A549 (cell line): ENCODE data around the gene GHR. TPM values are rescaled to one million over a fixed set of nuclear protein-coding genes. Genes with fewer than 3 reads are reported as not detected.

Experiments used
- ATAC-seq, 2 experiments: fragments of 200-7000 bp in 1 of 2; fragments of >200 bp in 1 of 2; cut with Nextera tagmentation in 1 of 2; cut with Tn5 transposase in 1 of 2; 3 replicates each; pipeline versions ENCODE4 v1.8.0 to v1.9.1; 2018 to 2020; ENCODE audit warnings: mild to moderate bottlenecking in 1 of 2, moderate library complexity in 1 of 2
- CTCF ChIA-PET: fragments of 300-600 bp; sonication (Branson Sonifier 250); formaldehyde crosslinking; extraction: SDS; loops from one replicate; lab custom pipeline; 2021; ENCODE audit warnings: antibody characterized with exemption, inconsistent platforms; lab: Yijun Ruan, JAX
- POLR2A ChIA-PET: fragments of 350-600 bp; formaldehyde crosslinking; extraction: SDS; loops from one replicate; lab custom pipeline; 2021; ENCODE audit warnings: antibody characterized with exemption, inconsistent platforms; lab: Yijun Ruan, JAX
- DNase-seq, 2 experiments: peaks; one replicate each; pipeline versions ENCODE4 v3.0.0 to v3.0.0-alpha.2; 2011 to 2016; ENCODE audit warnings: low read depth in 1 of 2, low spot score in 1 of 2
- FAIRE-seq: peaks from 2 replicates; lab custom pipeline; 2011; peaks lifted over from hg19 to GRCh38; lab: Jason Lieb, UNC
- H3K27ac ChIP-seq, 2 experiments: fragments of >200 bp; sonication (Bioruptor Twin); formaldehyde crosslinking; 3 replicates each; pipeline ENCODE4 v1.5.1; 2016 to 2017
- H3K4me1 ChIP-seq: fragments of >200 bp; sonication (Bioruptor Twin); formaldehyde crosslinking; 3 replicates; pipeline ENCODE4 v1.6.1; 2016
- H3K4me2 ChIP-seq: fragments of >200 bp; sonication (Bioruptor Twin); formaldehyde crosslinking; 3 replicates; pipeline ENCODE4 v1.6.1; 2016
- H3K4me3 ChIP-seq: fragments of >200 bp; sonication (Bioruptor Twin); formaldehyde crosslinking; 3 replicates; pipeline ENCODE4 v1.5.1; 2016
- H3K9me3 ChIP-seq: fragments of >200 bp; sonication (Bioruptor Twin); formaldehyde crosslinking; 3 replicates; pipeline ENCODE4 v1.6.1; 2016
- CEBPB ChIP-seq, 2 experiments: fragments of >200 bp in 1 of 2; sonication (Bioruptor Twin) in 1 of 2; formaldehyde crosslinking in 1 of 2; IDR thresholded peaks; 2 replicates each; pipeline ENCODE4 v1.6.1; 2012 to 2016
- CHD2 ChIP-seq: fragments of 150-350 bp; IDR thresholded peaks from 2 replicates; pipeline ENCODE4 v1.6.1; 2014; ENCODE audit warnings: low read length; ENCODE audit not compliant: partially characterized antibody
- CHD4 ChIP-seq: fragments of 200-600 bp; sonication (generic); IDR thresholded peaks from 2 replicates; pipeline ENCODE4 v1.6.1; 2016; ENCODE audit warnings: antibody characterized with exemption, mild to moderate bottlenecking, borderline replicate concordance
- EHMT2 ChIP-seq: fragments of 200-600 bp; sonication (generic); IDR thresholded peaks from 2 replicates; pipeline ENCODE4 v1.6.1; 2016; ENCODE audit warnings: antibody characterized with exemption, low read depth, mild to moderate bottlenecking, moderate library complexity
- FOSL2 ChIP-seq, 2 experiments: fragments of 450-650 bp in 1 of 2; fragments of >200 bp in 1 of 2; sonication (Bioruptor Twin) in 1 of 2; formaldehyde crosslinking; IDR thresholded peaks; 2 replicates each; pipeline versions ENCODE4 v1.5.0 to v1.6.1; 2016 to 2020; ENCODE audit warnings: mild to moderate bottlenecking in 1 of 2, moderate library complexity in 1 of 2
- JUN ChIP-seq, 2 experiments: fragments of >200 bp; sonication (Bioruptor Twin); formaldehyde crosslinking; IDR thresholded peaks; 2 replicates in 1 of 2; 3 replicates in 1 of 2; pipeline ENCODE4 v1.6.1; 2016 to 2017
- KDM1A ChIP-seq: fragments of 200-600 bp; sonication (generic); IDR thresholded peaks from 2 replicates; pipeline ENCODE4 v1.6.1; 2016; ENCODE audit warnings: low read depth, mild to moderate bottlenecking
- KDM5A ChIP-seq: fragments of 200-600 bp; sonication (generic); IDR thresholded peaks from 2 replicates; pipeline ENCODE4 v1.6.1; 2016; ENCODE audit warnings: antibody characterized with exemption, mild to moderate bottlenecking
- MAFK ChIP-seq: fragments of 450-650 bp; IDR thresholded peaks from 2 replicates; pipeline ENCODE4 v1.6.1; 2014; ENCODE audit not compliant: partially characterized antibody
- NFE2L2 ChIP-seq: fragments of 150-350 bp; conservative IDR thresholded peaks from 2 replicates; pipeline ENCODE4 v1.6.1; 2014; ENCODE audit warnings: low read length
- NPAS2 ChIP-seq: fragments of 250-450 bp; sonication (Bioruptor Pico); IDR thresholded peaks from 2 replicates; pipeline ENCODE4 v1.8.0; 2022; ENCODE audit warnings: mild to moderate bottlenecking, moderate library complexity, borderline replicate concordance
- PHF8 ChIP-seq: fragments of 200-600 bp; sonication (generic); IDR thresholded peaks from 2 replicates; pipeline ENCODE4 v1.6.1; 2016; ENCODE audit warnings: low read depth, mild to moderate bottlenecking, antibody characterized with exemption, moderate library complexity, borderline replicate concordance
- POLR2A ChIP-seq: IDR thresholded peaks from 2 replicates; pipeline ENCODE4 v1.6.1; 2012; ENCODE audit warnings: mild to moderate bottlenecking, low read length
- POLR2AphosphoS2 ChIP-seq: conservative IDR thresholded peaks from 2 replicates; pipeline ENCODE4 v1.6.1; 2012; ENCODE audit warnings: low read length, improper control_type of control experiment, inconsistent platforms
- RAD21 ChIP-seq, 2 experiments: fragments of >200 bp in 1 of 2; sonication (Bioruptor Twin) in 1 of 2; formaldehyde crosslinking in 1 of 2; IDR thresholded peaks in 1 of 2; conservative IDR thresholded peaks in 1 of 2; 2 replicates in 1 of 2; 3 replicates in 1 of 2; pipeline ENCODE4 v1.6.1; 2012 to 2018; ENCODE audit warnings: inconsistent platforms in 1 of 2
- RNF2 ChIP-seq: fragments of 200-600 bp; sonication (generic); IDR thresholded peaks from 2 replicates; pipeline ENCODE4 v1.6.1; 2016; ENCODE audit warnings: low read depth, mild to moderate bottlenecking, antibody characterized with exemption, moderate library complexity, borderline replicate concordance
- SMC3 ChIP-seq: fragments of >200 bp; sonication (Bioruptor Twin); formaldehyde crosslinking; IDR thresholded peaks from 3 replicates; pipeline ENCODE4 v1.6.1; 2018; ENCODE audit warnings: inconsistent platforms
- TFCP2L1 ChIP-seq: fragments of 250-450 bp; sonication (Bioruptor Pico); IDR thresholded peaks from 2 replicates; pipeline ENCODE4 v1.5.0; 2021; ENCODE audit warnings: mild to moderate bottlenecking
- ZNF302 ChIP-seq: fragments of 250-450 bp; sonication (Bioruptor Pico); IDR thresholded peaks from 2 replicates; pipeline ENCODE4 v1.9.0; 2021; ENCODE audit warnings: inconsistent platforms, mild to moderate bottlenecking, moderate library complexity
- ZSCAN20 ChIP-seq: fragments of 250-450 bp; sonication (Bioruptor Pico); IDR thresholded peaks from 2 replicates; pipeline ENCODE4 v1.8.0; 2022; ENCODE audit warnings: mild to moderate bottlenecking, moderate library complexity
- WGBS: methylation state at CpG from one replicate; pipeline ENCODE4 v1.1.6; 2017; ENCODE audit errors: missing lambda C conversion rate; 5-methylcytosine and 5-hydroxymethylcytosine counted together
- polyA plus RNA-seq, 4 experiments: library from polyadenylated mRNA; depleted of rRNA in 3 of 4; stranded (reverse); fragments of >200 nt; fragmentation: RNase III in 1 of 4; extraction: RNeasy Plus Mini Kit Qiagen cat#74134 plus additional on column Dnase treatment in 1 of 4; gene quantifications; 2 replicates in 3 of 4; 3 replicates in 1 of 4; pipeline ENCODE4 v1.2.3, GENCODE V29; 2011 to 2017
- TF ChIP-seq, protein P1 (sequence below): fragments of >200 bp; sonication (Bioruptor Twin); formaldehyde crosslinking; IDR thresholded peaks from 3 replicates; pipeline ENCODE4 v1.6.1; 2016
- TF ChIP-seq, protein P2 (sequence below): fragments of 450-650 bp; IDR thresholded peaks from 2 replicates; pipeline ENCODE4 v1.6.1; 2014; ENCODE audit warnings: antibody characterized with exemption
- TF ChIP-seq, protein P3 (sequence below): fragments of >200 bp; sonication (Bioruptor Twin); formaldehyde crosslinking; IDR thresholded peaks from 3 replicates; pipeline ENCODE4 v1.5.1; 2016

The GHR gene
- polyA plus RNA-seq, 2 of the 4 experiments (the other 2 are of a cell fraction) = 0.05 TPM; not detected in 1

DNA sequence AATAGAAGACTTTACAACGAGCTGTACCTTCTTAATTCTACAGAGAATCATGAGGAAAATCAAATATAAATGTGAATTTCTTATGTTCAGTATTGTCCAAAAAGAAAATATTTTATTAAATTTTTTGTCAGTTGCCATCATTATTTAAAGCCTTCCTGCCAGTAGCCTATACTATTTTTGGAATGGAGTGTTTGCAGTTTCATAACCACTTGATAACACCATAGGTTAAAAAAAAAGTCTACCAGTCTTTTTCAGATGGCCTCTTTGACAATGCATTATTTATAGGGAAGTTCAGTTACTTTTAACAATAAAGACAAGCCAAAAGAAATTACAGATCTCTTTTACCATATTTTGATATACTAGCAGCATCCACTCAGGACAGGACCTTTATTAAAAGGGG is 253.1 kb downstream of the GHR start:
- Histone ChIP-seq H3K4me3 (no peak overlapping the region), H3K4me2 (no peak overlapping the region), H3K27ac (no peak overlapping the region), H3K4me1 (no peaks in the 10 kb centered on the region), H3K9me3 (no peaks in the 10 kb centered on the region)
- WGBS = 5% methylated on average over 1 of the region's 1 CpG
- no peak for TF ChIP-seq RNF2
- TF ChIP-seq KDM5A = no peak
- TF ChIP-seq RAD21 (conservative IDR thresholded peaks at IDR 0.05 in 1 of 2, IDR thresholded peaks at IDR 0.05 in 1 of 2) = no peak
- TF ChIP-seq CHD2 = no peak
- FAIRE-seq = no peak
- no peak for ATAC-seq
- ChIA-PET POLR2A (no interaction called here), CTCF (interaction anchor here (0.6 to 0.8 kb wide), 2 partner anchors 9 to 99 kb away, joined by 3 to 6 read pairs; no protein-coding TSS in a partner anchor)
- DNase-seq = no peak

DNA sequence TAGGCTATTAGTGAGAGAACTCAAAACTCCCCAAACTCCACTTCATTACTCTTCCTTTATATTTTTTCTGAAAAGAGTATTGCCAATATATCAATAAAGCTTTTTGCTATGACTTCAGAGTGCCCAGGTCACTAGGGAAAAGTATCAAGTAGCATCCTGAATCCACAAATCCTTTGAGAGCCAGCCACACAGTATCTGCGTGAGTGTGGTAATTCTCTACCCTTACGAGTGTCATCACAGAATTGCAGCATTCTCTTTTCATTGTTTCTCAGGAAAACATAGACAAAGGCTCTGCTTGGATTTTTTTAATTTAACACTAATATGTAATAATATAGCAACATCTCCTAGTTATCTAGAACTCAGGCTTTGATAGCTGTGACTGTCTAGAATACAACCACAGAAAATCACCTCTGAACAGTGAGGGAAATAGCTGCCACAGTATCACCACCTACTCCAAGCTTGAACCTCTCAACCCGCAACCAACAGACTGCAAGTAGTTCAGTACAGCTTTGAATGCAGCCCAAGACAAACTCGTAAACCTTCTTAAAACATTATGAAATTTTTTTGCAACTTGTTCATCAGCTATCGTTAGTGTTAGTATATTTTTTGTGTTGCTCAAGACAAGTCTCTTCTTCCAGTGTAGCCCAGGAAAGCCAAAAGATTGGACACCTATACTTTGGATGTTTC is 254.1 kb downstream of the GHR start:
- Histone ChIP-seq H3K4me3 (no peak overlapping the region), H3K4me2 (no peak overlapping the region), H3K4me1 (no peaks in the 10 kb centered on the region), H3K27ac (no peak overlapping the region), H3K9me3 (no peaks in the 10 kb centered on the region)
- ATAC-seq (no peak), FAIRE-seq (no peak), DNase-seq (no peak)
- CTCF ChIA-PET = no interaction called here
- no peak for TF ChIP-seq POLR2AphosphoS2
- TF ChIP-seq CEBPB (IDR thresholded peaks at IDR 0.05) = no peak
- no peak for TF ChIP-seq KDM5A
- TF ChIP-seq ZSCAN20 (CRISPR knock-in tag) = no peak
- TF ChIP-seq EHMT2 = no peak
- no peak for TF ChIP-seq KDM1A
- no peak for TF ChIP-seq FOSL2 (IDR thresholded peaks at IDR 0.05)
- no peak for TF ChIP-seq FOSL2 (CRISPR knock-in tag; IDR thresholded peaks at IDR 0.05)
- TF ChIP-seq POLR2A = no peak
- no peak for TF ChIP-seq PHF8
- no peak for TF ChIP-seq NPAS2 (CRISPR knock-in tag)
- no peak for TF ChIP-seq TFCP2L1 (CRISPR knock-in tag)
- no peak for TF ChIP-seq SMC3
- TF ChIP-seq CHD4 = no peak
- TF ChIP-seq RAD21 (conservative IDR thresholded peaks at IDR 0.05 in 1 of 2, IDR thresholded peaks at IDR 0.05 in 1 of 2) = no peak
- TF ChIP-seq ZNF302 (CRISPR knock-in tag) = no peak
- TF ChIP-seq, protein P1, sequence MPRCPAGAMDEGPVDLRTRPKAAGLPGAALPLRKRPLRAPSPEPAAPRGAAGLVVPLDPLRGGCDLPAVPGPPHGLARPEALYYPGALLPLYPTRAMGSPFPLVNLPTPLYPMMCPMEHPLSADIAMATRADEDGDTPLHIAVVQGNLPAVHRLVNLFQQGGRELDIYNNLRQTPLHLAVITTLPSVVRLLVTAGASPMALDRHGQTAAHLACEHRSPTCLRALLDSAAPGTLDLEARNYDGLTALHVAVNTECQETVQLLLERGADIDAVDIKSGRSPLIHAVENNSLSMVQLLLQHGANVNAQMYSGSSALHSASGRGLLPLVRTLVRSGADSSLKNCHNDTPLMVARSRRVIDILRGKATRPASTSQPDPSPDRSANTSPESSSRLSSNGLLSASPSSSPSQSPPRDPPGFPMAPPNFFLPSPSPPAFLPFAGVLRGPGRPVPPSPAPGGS = no peak
- TF ChIP-seq, protein P2, sequence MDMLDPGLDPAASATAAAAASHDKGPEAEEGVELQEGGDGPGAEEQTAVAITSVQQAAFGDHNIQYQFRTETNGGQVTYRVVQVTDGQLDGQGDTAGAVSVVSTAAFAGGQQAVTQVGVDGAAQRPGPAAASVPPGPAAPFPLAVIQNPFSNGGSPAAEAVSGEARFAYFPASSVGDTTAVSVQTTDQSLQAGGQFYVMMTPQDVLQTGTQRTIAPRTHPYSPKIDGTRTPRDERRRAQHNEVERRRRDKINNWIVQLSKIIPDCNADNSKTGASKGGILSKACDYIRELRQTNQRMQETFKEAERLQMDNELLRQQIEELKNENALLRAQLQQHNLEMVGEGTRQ = no peak
- POLR2A ChIA-PET = no interaction called here
- 12% methylated on average over 5 of the region's 5 CpGs for WGBS

DNA sequence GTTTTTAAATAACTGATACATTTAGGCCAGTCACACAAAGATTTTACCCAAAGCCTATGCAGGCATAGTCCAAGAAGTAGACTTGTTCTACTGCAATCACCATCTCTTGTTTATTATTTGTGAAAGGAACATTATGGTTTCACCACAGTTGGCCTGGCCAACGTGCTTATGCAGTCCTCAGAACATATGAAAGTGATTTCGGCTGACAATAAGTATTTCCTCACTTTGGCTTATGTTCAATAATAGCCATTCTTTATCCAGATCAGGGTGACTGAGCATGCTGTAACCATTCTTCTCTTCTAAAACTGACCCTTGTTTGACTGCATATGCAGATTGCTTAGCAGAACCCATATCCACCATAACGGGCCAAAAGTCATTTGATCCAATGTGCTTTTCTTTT is 256.8 kb downstream of the GHR start:
- Histone ChIP-seq H3K4me2 (no peak overlapping the region), H3K27ac (no peak overlapping the region), H3K4me3 (no peak overlapping the region), H3K9me3 (no peaks in the 10 kb centered on the region), H3K4me1 (no peaks in the 10 kb centered on the region)
- FAIRE-seq (no peak), ATAC-seq (no peak), DNase-seq (no peak)
- POLR2A ChIA-PET = no interaction called here
- CTCF ChIA-PET = no interaction called here
- 14% methylated on average over 3 of the region's 3 CpGs for WGBS
- TF ChIP-seq EHMT2 (no peak), ZNF302 (CRISPR knock-in tag) (no peak), POLR2A (no peak), MAFK (no peak), JUN (IDR thresholded peaks at IDR 0.05) (no peak), FOSL2 (IDR thresholded peaks at IDR 0.05) (no peak), FOSL2 (CRISPR knock-in tag; IDR thresholded peaks at IDR 0.05) (no peak), KDM5A (no peak), PHF8 (no peak), CHD4 (no peak), NFE2L2 (no peak), RAD21 (conservative IDR thresholded peaks at IDR 0.05 in 1 of 2, IDR thresholded peaks at IDR 0.05 in 1 of 2) (no peak), CHD2 (no peak)
- TF ChIP-seq, protein P2 = no peak
- TF ChIP-seq, protein P3, sequence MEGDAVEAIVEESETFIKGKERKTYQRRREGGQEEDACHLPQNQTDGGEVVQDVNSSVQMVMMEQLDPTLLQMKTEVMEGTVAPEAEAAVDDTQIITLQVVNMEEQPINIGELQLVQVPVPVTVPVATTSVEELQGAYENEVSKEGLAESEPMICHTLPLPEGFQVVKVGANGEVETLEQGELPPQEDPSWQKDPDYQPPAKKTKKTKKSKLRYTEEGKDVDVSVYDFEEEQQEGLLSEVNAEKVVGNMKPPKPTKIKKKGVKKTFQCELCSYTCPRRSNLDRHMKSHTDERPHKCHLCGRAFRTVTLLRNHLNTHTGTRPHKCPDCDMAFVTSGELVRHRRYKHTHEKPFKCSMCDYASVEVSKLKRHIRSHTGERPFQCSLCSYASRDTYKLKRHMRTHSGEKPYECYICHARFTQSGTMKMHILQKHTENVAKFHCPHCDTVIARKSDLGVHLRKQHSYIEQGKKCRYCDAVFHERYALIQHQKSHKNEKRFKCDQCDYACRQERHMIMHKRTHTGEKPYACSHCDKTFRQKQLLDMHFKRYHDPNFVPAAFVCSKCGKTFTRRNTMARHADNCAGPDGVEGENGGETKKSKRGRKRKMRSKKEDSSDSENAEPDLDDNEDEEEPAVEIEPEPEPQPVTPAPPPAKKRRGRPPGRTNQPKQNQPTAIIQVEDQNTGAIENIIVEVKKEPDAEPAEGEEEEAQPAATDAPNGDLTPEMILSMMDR = no peak
